Vagina (tissue), 2 donors: ENCODE results near the gene SUMO3. TPM values are rescaled to one million over a fixed set of nuclear protein-coding genes. Genes with fewer than 3 reads are reported as not detected.
A peak's percentile ranks its signal among the peaks of the same experiment; 100 is the strongest.

Experiments used
- DNase-seq, 2 donors: peaks; one replicate each; pipeline ENCODE4 v3.0.0-alpha.2; 2017; ENCODE audit errors: extremely low spot score in 2 of 2
- H3K27ac ChIP-seq: fragments of 200-600 bp; sonication (generic); one replicate; pipeline ENCODE4 v1.5.1; 2019
- H3K27me3 ChIP-seq: fragments of 200-600 bp; sonication (generic); one replicate; pipeline ENCODE4 v1.5.1; 2019
- H3K36me3 ChIP-seq, 2 donors: fragments of 200-600 bp; sonication (generic); one replicate each; pipeline ENCODE4 v1.5.1; 2017 to 2019
- H3K4me1 ChIP-seq: fragments of 200-600 bp; sonication (generic); one replicate; pipeline ENCODE4 v1.5.1; 2019
- H3K4me3 ChIP-seq, 2 donors: fragments of 200-600 bp; sonication (generic); 1 replicate in 1 of 2; 2 replicates in 1 of 2; pipeline ENCODE4 v1.5.1; 2016 to 2019
- H3K9me3 ChIP-seq: fragments of 200-600 bp; sonication (generic); one replicate; pipeline ENCODE4 v1.5.1; 2019
- CTCF ChIP-seq, 3 experiments: fragments of 450-650 bp in 2 of 3; fragments of 200-600 bp in 1 of 3; sonication (generic) in 1 of 3; IDR thresholded peaks; one replicate each; pipeline ENCODE4 v1.5.1; 2017 to 2019; ENCODE audit warnings: antibody characterized with exemption in 3 of 3, mild to moderate bottlenecking in 2 of 3, moderate library complexity in 2 of 3
- POLR2A ChIP-seq, 2 donors: fragments of 450-650 bp; IDR thresholded peaks; one replicate each; pipeline ENCODE4 v1.6.1; 2017; ENCODE audit warnings: antibody characterized with exemption in 2 of 2, mild to moderate bottlenecking in 2 of 2, moderate library complexity in 2 of 2
- POLR2AphosphoS5 ChIP-seq, 2 donors: sonication (generic); formaldehyde crosslinking; IDR thresholded peaks; one replicate each; pipeline ENCODE4 v1.9.0; 2017; ENCODE audit warnings: antibody characterized with exemption in 2 of 2, mild to moderate bottlenecking in 2 of 2, low read depth in 1 of 2; ENCODE audit not compliant: insufficient read depth in 1 of 2
- intact Hi-C: fragments of 100-400 bp; cut with DNase I; formaldehyde crosslinking; loops from one replicate; pipeline ENCODE4 v1.15.1; 2023
- total RNA-seq: library from RNA; depleted of rRNA; stranded (reverse); fragments of >200 nt; gene quantifications from one replicate; pipeline ENCODE4 v1.2.3, GENCODE V29; 2016

SUMO3 gene
- total RNA-seq, 1 donor from 2014 or later: 70.0 TPM

DNA sequence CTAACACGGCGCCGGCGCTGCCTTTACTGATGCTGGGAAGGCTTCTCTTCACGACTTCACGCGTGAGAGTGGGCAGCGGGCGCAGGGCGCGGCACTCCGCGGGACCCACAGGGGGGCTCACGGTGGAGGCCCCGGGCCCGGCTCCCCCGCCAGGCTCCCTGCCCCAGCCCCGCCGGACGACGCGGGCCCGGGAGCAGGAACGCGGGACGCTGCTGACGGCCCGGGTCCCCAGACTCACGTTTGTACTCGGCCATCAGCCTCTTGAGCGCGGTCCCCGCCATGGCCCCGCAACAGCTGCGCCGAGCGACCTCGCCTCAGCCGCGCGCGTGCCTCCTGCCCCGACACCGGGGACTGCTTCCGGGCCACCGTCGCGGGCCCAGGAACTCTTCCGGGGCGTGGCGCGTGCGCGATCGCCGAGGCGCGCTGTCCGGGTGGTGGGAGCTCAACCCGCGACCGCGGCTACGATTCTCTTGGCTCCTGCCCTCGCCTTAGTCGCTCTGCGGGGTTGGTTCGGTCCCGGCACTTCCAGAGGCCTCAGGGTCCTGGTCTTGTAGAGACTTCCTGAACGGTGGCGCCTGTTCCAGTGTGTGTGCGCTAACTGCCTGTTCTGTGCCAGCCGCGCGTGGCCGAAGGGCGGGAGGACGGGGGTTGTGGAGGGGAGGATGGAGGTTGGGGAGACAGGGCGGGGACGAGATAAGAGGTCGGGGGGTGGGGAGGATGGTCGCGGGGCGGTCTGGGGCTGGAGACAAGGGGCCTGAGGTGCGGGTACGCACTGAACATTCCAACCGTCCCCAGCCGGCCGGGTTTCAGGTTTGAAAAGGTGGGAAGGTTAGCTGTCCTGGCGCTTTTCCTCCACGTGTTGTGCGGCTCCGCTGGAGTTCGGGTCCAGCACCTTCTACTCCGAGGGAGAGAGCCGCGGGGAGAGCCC, 16.1 kb downstream of the SUMO3 start, which contains the start of gene UBE2G2:
TSS of gene UBE2G2 (minus strand) at position 353 of the 928 bp plus-strand sequence. CDS start at position 281, 72 bp downstream.
- peak in 1 of 3 experiments; percentile 9 for TF ChIP-seq CTCF (IDR thresholded peaks at IDR 0.05)
- peak in 1 of 2 donors; percentile 27 for TF ChIP-seq POLR2A (IDR thresholded peaks at IDR 0.05)
- peak; percentile 54 to 69 for TF ChIP-seq POLR2AphosphoS5 (IDR thresholded peaks at IDR 0.05; ENCODE audit: insufficient read depth in 1 of 2, low read depth in 1 of 2)
- peaks cover 0 to 18% of the 10 kb centered on the region in 2 donors for H3K36me3 ChIP-seq
- peaks cover 26% of the 10 kb centered on the region for H3K4me1 ChIP-seq
- H3K9me3 ChIP-seq: no peaks in the 10 kb centered on the region
- peak within 1 kb of the TSS; percentile 81 to 95 for H3K4me3 ChIP-seq
- intact Hi-C loops: loop anchor here (10.0 kb wide), 2 partner anchors 133 to 467 kb away; partner anchors contain the start of gene CFAP410
- no peak for DNase-seq
- peak within 1 kb of the TSS; percentile 71 for H3K27ac ChIP-seq
- no peaks in the 10 kb centered on the region for H3K27me3 ChIP-seq

DNA sequence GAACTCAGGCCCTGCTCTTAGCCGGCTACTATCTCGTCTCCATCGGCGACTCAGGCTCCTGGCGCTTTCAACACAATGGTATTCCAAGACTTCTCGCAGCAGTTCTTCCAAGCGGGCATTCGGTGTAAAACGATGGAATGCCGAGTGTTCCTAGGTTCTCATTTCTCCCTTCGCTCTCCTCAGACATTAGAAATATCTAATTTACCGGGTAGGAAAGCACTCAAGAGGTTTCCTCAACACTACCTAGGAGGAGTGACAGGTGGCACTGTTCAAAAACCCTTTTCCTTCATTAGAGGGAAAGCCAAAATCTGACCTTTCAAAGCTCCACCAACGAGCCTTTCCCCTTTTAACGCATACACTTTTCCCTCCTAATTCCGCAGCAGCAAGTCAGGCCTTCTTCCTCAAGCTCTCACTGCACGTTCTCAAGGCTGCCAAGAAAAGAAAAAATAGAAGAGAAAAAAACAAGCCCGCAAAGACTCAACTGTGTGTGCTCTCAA, 16.8 kb downstream of the SUMO3 start:
- H3K9me3 ChIP-seq: no peaks in the 10 kb centered on the region
- peaks cover 0 to 11% of the 10 kb centered on the region in 2 donors for H3K36me3 ChIP-seq
- peak overlapping the region; percentile 71 for H3K27ac ChIP-seq
- peaks cover 26% of the 10 kb centered on the region for H3K4me1 ChIP-seq
- no peaks in the 10 kb centered on the region for H3K27me3 ChIP-seq
- DNase-seq: no peak
- H3K4me3 ChIP-seq: peak overlapping the region; percentile 81 to 95
- intact Hi-C loops: loop anchor here (10.0 kb wide), 2 partner anchors 134 to 466 kb away; partner anchors contain the start of gene CFAP410
- TF ChIP-seq POLR2A (IDR thresholded peaks at IDR 0.05): no peak
- TF ChIP-seq POLR2AphosphoS5 (IDR thresholded peaks at IDR 0.05; ENCODE audit: insufficient read depth in 1 of 2, low read depth in 1 of 2): no peak
- TF ChIP-seq CTCF (IDR thresholded peaks at IDR 0.05): no peak

DNA sequence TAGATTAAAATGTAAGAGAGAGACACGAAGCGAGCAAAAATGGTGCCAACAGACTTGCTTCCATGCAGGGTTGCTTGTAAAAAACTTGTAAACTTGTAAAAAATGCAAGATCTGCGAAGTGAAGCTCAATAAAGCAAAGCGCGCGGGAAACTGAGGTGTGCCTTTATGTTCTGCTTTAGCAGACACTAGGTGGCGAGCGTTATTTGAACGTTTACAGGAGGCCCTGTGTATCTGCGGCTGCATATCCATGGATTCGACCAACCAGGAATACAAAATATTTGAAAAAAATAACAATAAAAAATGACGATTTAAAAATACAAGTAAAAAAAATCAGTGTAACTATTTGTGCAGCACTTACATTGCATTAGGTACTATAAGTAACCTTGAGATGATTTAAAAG, 17.8 kb downstream of the SUMO3 start:
- Histone ChIP-seq H3K36me3 (peaks cover 0 to 5% of the 10 kb centered on the region in 2 donors), H3K4me3 (peak overlapping the region in 1 of 2 donors; percentile 81), H3K4me1 (peaks cover 26% of the 10 kb centered on the region), H3K27ac (no peak overlapping the region), H3K27me3 (no peaks in the 10 kb centered on the region), H3K9me3 (no peaks in the 10 kb centered on the region)
- TF ChIP-seq CTCF (IDR thresholded peaks at IDR 0.05) (peak in 1 of 3 experiments; percentile 33), POLR2A (IDR thresholded peaks at IDR 0.05) (no peak), POLR2AphosphoS5 (IDR thresholded peaks at IDR 0.05; ENCODE audit: insufficient read depth in 1 of 2, low read depth in 1 of 2) (no peak)
- intact Hi-C loops: loop anchor here (10.0 kb wide), 2 partner anchors 135 to 465 kb away; partner anchors contain the start of gene CFAP410
- DNase-seq: no peak

- intact Hi-C loops: loop anchor here (10.0 kb wide), 2 partner anchors 135 to 465 kb away; partner anchors contain the start of gene CFAP410
- Histone ChIP-seq H3K36me3 (peaks cover 0 to under 1% of the 10 kb centered on the region in 2 donors), H3K4me1 (peaks cover 26% of the 10 kb centered on the region), H3K4me3 (no peak overlapping the region), H3K27me3 (no peaks in the 10 kb centered on the region), H3K9me3 (no peaks in the 10 kb centered on the region), H3K27ac (no peak overlapping the region)
- DNase-seq: no peak
- no peak for TF ChIP-seq CTCF (IDR thresholded peaks at IDR 0.05)
- TF ChIP-seq POLR2AphosphoS5 (IDR thresholded peaks at IDR 0.05; ENCODE audit: insufficient read depth in 1 of 2, low read depth in 1 of 2): no peak
- no peak for TF ChIP-seq POLR2A (IDR thresholded peaks at IDR 0.05)
Observed at GRCh38 chr21:44799646-44800045, 18.2 kb downstream of the SUMO3 start.
